ENCODE data around the gene ROR2. TPM values are rescaled to one million over a fixed set of nuclear protein-coding genes. Genes with fewer than 3 reads are reported as not detected.

ROR2 gene
- total and polyA plus RNA-seq, 2 experiments from 2014 or later, result 8.1 to 18.8 TPM

- TF ChIP-seq ZNF462 (CRISPR knock-in tag; IDR thresholded peaks at IDR 0.05) (no peak), ZNF114 (CRISPR knock-in tag; IDR thresholded peaks at IDR 0.05) (no peak), ZNF331 (CRISPR knock-in tag; IDR thresholded peaks at IDR 0.05; ENCODE audit: low read depth) (no peak), POLR2AphosphoS5 (IDR thresholded peaks at IDR 0.05; ENCODE audit: low read depth) (no peak), REST (IDR thresholded peaks at IDR 0.05; ENCODE audit: unreplicated experiment) (no peak), EZH2phosphoT487 (IDR thresholded peaks at IDR 0.05; ENCODE audit: unreplicated experiment) (no peak)
Observed at GRCh38 chr9:91723420-91724067, 226.5 kb downstream of the ROR2 start (continued).

All from GM23338 (cell line).